Right lobe of liver (tissue), 4 donors: ENCODE data around the gene PIK3R4.

Experiments
- POLR2A ChIP-seq: fragments of 450-650 bp; IDR thresholded peaks from one replicate; pipeline ENCODE4 v1.6.1; 2017; ENCODE audit warnings: antibody characterized with exemption, mild to moderate bottlenecking
- TF ChIP-seq, protein P1 (sequence below), 4 donors: fragments of 200-600 bp in 3 of 4; fragments of 450-650 bp in 1 of 4; IDR thresholded peaks; one replicate each; pipeline versions ENCODE4 v1.5.1 to v1.8.0; 2016 to 2022; ENCODE audit warnings: antibody characterized with exemption in 4 of 4, mild to moderate bottlenecking in 2 of 4
- donor health status: DM: no; HTN: no; CAD: no.
- donor health status: DM: no; HTN: no; CAD: no.
- donor health status: DM: no; HTN: yes; CAD: no.

DNA sequence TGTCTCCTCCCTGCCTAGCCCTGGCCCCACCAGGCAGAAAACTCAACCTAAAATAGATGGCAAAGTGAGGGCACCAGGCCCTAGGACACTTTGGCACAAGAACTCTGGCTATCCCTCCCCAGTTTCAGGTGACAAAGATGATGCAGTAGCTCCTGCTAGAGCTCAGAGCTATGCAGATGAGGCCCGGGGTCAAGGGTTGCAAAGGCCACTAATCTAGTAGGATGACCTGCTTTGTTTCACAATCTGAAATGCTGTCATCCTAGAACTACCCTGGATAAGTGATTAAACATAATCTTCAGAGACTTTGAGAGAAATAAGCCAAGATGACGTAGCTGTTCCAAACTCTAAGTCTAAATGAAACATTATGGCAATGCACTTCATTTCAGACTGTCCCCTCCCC, 24.0 kb upstream of the PIK3R4 start:
- TF ChIP-seq, protein P1, sequence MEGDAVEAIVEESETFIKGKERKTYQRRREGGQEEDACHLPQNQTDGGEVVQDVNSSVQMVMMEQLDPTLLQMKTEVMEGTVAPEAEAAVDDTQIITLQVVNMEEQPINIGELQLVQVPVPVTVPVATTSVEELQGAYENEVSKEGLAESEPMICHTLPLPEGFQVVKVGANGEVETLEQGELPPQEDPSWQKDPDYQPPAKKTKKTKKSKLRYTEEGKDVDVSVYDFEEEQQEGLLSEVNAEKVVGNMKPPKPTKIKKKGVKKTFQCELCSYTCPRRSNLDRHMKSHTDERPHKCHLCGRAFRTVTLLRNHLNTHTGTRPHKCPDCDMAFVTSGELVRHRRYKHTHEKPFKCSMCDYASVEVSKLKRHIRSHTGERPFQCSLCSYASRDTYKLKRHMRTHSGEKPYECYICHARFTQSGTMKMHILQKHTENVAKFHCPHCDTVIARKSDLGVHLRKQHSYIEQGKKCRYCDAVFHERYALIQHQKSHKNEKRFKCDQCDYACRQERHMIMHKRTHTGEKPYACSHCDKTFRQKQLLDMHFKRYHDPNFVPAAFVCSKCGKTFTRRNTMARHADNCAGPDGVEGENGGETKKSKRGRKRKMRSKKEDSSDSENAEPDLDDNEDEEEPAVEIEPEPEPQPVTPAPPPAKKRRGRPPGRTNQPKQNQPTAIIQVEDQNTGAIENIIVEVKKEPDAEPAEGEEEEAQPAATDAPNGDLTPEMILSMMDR (IDR thresholded peaks at IDR 0.05), result no peak
- TF ChIP-seq POLR2A, result no peak
